GM21515 (cell line): ENCODE results near the gene PARP8.
"Not testable (repeated sequence)": the region's sequence is repeated elsewhere in the genome, so short reads cannot be mapped to it uniquely, and the experiment has no call there.

ENCODE experiments used
- ATAC-seq: cut with Tn5 transposase; IDR thresholded peaks from one replicate; pipeline ENCODE4 v1.9.1; 2021; ENCODE audit not compliant: unreplicated experiment

PARP8 gene

GRCh38 chr5:50770441-50770840, 104.0 kb downstream of the PARP8 start:
- no peak for ATAC-seq

GRCh38 chr5:50774446-50775175, 108.2 kb downstream of the PARP8 start:
- not testable (repeated sequence) for ATAC-seq

- ATAC-seq, result no peak
These were observed 119.6 kb downstream of the PARP8 start for GRCh38 chr5:50786073-50786472.

DNA sequence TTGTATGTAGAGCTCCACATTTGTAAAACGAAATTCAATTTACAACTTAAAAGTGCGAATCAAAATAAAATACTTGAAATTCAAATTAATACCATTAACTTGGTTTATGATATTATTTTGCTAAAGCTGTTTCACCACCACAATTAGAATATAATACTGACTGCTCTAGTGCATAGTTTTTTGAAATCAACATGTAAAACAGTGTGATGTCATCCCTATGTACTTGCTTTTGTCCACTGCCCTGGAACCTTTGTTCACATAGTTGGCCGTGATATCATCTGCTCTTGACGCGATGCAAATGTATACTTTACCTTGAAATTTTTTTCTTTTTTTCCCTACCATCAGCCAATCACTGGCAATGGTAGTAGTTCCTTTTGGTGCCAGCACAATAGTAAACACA, 125.4 kb downstream of the PARP8 start:
- no peak for ATAC-seq

DNA sequence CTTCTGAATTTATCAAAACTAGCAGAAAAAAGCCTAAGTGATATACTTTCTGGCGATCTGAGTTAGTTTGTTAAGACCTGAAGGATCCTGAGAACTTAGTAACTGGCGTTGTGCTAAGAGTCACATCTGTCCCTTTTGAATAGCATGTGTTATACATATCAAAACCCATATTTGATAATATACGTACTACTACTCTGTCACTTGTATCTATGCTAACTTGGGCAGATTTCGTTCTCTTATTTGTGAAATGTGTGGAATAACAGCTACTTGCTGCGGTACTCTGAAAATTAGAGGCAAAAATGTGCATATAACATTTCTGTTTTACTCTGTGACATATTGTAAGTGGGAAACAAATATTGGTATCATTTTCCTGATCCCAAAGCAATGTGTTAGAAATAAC, 126.4 kb downstream of the PARP8 start:
- no peak for ATAC-seq

DNA sequence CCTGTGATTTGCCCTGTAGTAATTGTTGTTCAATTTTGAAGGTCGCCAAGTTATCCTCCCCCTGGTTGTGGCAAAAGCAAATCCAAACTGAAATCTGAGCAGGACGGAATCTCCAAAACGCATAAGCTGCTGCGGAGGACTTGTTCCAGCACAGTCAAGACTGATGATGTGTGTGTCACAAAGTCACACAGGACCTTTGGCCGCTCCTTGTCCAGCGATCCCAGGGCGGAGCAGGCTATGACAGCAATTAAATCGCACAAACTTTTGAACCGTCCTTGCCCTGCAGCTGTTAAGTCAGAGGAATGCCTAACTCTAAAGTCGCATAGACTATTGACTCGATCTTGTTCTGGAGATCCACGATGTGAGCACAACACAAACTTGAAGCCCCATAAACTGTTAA, 128.4 kb downstream of the PARP8 start:
- no peak for ATAC-seq

DNA sequence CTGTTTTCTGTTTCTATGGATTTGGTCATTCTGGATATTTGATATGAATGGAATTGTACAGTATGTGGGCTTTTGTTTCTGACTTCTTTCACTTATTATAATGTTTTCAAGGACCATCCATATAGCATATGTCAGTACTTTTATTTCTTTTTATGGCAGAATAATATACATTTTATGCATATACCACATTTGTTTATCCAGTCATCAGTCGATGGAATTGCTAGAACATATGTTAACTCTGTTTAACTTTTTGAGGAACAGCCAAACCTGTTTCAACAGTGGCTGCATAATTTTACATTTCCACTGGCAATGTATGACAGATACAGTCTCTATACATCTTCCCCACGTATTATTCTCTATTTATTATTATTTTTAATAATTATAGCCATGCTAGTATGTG, 131.6 kb downstream of the PARP8 start:
- ATAC-seq, result no peak

DNA sequence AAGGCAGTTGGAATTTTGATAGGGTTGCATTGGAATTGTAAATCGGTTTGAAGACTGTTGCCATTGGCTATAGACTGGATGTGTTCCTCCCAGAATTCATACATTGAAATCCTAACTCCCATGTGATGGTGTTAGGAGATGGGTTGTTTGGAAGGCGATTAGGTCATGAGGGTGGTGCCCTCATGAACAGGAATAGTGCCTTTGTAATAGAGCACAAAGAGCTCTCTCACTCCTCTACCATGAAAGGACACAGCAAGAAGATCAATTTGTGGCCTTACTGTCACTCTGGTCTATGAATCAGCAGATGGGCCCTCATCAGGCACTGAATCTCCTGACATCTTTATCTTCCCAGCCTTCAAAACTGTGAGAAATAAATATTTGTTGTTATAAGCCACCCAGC, 133.2 kb downstream of the PARP8 start:
- ATAC-seq, result no peak

DNA sequence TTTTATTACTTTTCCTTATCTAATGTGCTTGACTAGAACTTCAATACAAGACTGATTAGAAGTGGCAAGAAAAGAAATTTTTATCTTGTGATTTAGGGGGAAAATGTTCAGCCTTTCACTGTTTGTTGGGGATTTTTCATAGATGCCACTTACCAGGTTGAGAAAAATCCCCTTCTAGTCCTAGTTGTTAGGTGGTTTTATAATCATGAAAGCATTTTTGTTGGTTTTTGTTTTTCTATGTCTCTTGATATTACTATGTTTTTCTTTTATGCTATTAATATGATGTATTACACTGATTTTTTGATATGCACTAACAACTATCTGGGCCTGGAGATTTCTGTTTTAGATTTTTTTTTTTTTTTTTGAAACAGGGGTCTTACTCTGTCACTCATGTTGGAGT, 134.0 kb downstream of the PARP8 start:
- ATAC-seq, result no peak

- ATAC-seq, result no peak
These were observed 141.2 kb downstream of the PARP8 start for GRCh38 chr5:50807661-50808060.

DNA sequence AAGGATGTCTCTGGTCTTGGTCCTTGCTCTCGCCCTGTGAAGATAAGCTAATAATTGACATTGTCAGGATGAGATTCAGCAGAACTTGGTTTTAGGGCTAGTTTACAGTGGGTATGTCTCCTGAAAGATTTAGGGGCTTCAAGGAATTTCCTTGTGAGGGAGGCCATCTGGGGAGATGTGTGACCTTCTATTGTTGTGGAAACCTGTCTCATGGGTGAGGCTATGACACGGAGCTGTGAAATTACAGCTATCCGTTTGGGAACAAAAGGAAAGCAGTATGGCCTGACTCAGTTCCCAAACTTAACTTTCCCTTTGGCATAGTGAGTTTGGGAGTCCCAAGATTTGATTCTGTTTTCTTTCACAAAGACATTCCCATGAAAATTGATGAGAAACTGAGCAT, 142.0 kb downstream of the PARP8 start:
- no peak for ATAC-seq

- ATAC-seq, result not testable (repeated sequence)
These were observed 145.3 kb downstream of the PARP8 start for GRCh38 chr5:50811746-50812145.

DNA sequence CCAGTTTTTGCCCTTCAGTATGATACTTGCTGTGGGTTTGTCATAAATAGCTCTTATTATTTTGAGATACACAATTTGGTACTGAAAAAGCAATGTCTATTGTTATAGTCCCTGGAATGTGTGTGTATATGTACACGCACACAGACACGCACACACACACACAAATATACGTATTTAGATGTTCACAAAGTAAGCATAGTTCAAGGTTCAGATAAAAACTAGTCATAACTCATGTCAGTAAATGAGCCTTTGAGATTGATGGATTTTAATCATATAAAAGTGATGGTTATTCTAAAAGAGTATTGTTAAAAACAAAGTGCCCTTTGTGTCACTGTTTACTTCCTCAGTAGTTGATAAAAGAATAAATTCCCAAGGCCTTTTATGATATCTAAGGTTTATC, 147.3 kb downstream of the PARP8 start:
- ATAC-seq, result no peak

DNA sequence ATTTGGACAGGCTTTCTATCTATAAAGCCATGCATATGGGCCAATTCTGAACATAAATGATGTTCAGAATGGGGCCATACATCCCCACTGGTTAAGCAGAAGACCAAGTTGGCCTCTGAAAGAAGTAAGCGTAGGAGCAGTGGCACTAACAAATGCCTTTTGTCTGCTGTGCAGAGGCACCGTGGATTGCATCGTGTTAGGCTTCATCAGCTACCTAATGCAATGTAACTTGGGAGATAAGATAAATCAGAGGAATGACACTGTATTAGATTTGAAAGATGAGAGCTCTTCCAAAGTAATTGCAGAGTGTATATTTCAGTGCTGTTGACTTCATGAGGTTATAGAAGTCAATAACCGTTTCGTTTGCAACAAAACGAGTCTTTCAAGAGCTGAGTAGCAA, 148.1 kb downstream of the PARP8 start:
- no peak for ATAC-seq

DNA sequence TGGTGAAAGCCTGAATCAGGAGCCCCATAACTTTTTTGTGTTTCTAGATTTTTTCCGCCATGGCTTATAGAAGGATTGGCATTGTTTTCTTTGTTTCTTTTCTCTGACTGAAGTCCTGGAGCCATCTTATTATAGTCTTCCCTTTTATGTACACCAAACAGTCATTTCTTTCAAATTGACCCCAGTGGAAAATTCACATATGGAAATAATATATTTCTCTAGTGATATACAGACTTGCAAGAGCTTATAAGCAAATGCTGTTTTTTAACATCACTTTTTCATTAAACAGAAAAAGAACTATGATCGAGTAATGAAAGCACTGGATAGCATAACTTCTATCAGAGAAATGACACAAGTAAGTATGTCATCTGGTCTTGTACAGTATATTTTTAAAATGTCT, 155.6 kb downstream of the PARP8 start:
- no peak for ATAC-seq

- no peak for ATAC-seq
These were observed 156.3 kb downstream of the PARP8 start for GRCh38 chr5:50822761-50823160.

DNA sequence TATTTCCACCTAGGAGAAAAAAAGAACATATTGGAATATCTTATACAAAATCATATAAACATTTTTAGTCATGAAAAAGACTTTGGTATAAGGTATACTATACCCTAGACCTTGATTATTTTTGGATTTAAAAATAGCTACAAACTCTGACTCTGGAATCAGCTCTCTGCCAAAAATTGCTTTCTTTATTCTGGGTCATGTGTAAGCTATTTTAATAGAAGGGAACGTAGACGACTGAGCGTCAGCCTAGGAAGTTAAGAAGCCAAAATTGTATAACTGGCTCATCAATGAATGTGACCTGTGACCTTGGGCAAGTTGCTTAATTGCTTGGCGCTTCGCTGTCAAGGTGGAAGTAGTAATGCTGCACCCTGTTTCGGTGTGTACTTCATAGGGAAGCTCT, 157.1 kb downstream of the PARP8 start:
- no peak for ATAC-seq

- no peak for ATAC-seq
These were observed 157.7 kb downstream of the PARP8 start for GRCh38 chr5:50824109-50824508.

DNA sequence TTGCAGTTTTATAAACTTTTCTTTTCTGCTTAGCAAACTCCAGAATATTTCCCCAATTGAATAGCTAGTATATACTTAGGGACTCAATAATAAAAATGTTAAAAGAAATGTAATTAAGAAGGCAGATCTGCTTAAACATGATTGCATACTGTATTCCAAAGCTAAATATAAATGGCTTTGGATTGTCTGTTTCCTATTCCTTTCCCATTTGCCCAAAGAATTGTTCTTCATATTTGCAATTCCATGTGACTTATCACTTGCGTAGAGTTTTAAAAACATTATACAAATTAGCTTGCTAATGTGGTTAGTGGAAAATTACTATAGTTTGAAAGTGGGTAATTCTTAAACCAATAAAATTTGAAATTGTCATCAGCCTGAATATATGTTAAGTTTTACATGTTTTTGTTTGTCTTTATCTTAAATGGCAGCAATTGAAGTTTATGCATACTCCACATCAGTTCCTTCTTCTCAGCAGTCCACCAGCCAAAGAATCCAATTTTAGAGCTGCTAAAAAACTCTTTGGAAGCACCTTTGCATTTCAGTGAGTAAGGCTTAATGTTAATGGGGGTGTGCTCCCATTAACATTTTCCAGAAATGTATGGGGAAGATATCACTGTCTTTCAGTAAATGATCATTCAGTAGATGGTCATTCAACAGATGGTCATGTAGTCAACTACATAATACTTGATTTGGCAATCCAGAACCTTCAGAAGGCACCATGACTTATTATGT, 161.2 kb downstream of the PARP8 start:
- ATAC-seq, result no peak

- ATAC-seq, result no peak
These were observed 162.6 kb downstream of the PARP8 start for GRCh38 chr5:50829023-50829422.

GRCh38 chr5:50832657-50833284, 166.3 kb downstream of the PARP8 start:
- ATAC-seq, result no peak

GRCh38 chr5:50836356-50836755, 169.9 kb downstream of the PARP8 start:
- no peak for ATAC-seq
